ENCODE data around the gene C4orf36. TPM values are rescaled to one million over a fixed set of nuclear protein-coding genes. Genes with fewer than 3 reads are reported as not detected.

Gene C4orf36
- polyA plus RNA-seq, 4 donors: 0.46 to 4.0 (median 0.54) TPM; not detected in 1

DNA sequence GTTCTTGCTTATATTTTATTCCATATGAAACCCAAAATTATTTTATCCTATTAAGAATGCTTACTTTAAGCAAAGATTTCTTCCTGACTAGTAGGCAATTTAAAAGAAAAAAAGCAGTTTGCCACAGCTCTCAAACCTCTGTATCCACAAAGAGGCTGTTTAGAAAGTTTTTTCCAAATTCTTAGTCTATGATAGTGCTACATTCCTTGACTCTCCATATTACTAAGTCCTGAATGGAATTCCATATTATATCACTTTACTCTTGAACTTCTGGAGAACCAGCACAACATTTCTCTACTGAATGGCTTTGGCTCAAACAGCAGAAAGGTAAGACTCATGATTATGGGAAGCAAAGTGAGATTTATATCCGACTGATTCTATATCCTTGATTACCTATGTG is 51.4 kb downstream of the C4orf36 start:
- DNase-seq: no peak
- H3K4me1 ChIP-seq (ENCODE audit: control insufficient read depth in 3 of 3, insufficient read depth in 2 of 3, low read depth in 1 of 3, low read length in 2 of 3): no peaks in the 10 kb centered on the region
- WGBS, 3 donors: 81 to 85% (median 83%) methylated on average over 1 of the region's 1 CpG

DNA sequence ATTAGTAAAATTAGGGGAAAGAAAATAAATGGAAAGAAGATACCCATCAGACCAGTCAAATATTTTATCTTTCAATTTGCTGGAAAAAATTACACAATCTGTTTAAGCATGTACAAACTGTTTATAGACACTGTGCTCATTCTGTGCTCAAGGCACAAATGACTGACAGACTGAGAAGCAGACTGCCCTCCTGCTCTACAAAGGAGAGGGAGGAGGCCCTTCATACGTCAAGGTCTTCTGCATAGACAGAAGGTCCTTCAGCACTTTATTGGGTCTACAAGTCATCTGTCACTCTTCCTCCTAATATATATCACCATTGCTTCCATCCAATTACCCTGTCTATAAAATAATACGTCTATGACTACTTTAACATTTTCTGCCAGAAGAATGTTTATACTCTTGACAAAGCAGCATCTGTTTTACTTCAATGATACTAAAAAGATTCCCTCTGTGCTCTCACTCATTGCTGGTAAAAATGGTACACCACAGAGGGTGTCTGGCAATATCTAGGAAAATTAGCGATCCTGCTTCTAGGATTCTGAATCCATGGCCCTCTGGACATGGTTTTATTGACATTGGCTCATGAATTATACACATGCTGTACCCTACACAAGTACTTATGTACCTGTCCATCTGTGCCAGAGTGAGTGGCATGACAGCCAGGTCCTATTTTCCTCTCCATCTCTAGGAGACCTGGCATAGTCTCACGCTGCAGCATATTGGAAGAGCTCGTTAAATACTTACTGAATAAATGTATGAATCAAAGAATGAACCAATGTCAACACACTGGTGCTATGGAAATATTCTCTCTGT is 54.3 kb downstream of the C4orf36 start:
- WGBS, 3 donors: 69 to 79% (median 78%) methylated on average over 5 of the region's 5 CpGs
- DNase-seq (no peak), FAIRE-seq (no peak)
- Histone ChIP-seq H3K4me1 (ENCODE audit: control insufficient read depth in 3 of 3, insufficient read depth in 2 of 3, low read depth in 1 of 3, low read length in 2 of 3) (no peaks in the 10 kb centered on the region), H3K27me3 (ENCODE audit: control insufficient read depth in 3 of 3, insufficient read depth in 3 of 3, low read length in 3 of 3) (no peaks in the 10 kb centered on the region), H3K36me3 (ENCODE audit: control insufficient read depth in 3 of 3, insufficient read depth in 2 of 3, low read depth in 1 of 3, low read length in 3 of 3) (no peaks in the 10 kb centered on the region), H3K4me3 (ENCODE audit: low read depth in 1 of 3, low read length in 3 of 3) (no peak overlapping the region), H3K27ac (ENCODE audit: low read depth in 1 of 3, low read length in 2 of 3) (no peak overlapping the region), H3K9me3 (ENCODE audit: control insufficient read depth in 2 of 2, insufficient read depth in 1 of 2, low read depth in 1 of 2, low read length in 1 of 2) (no peaks in the 10 kb centered on the region)

More for the DNA sequence above, 51.4 kb downstream of the C4orf36 start:
- Histone ChIP-seq H3K27me3 (ENCODE audit: control insufficient read depth in 3 of 3, insufficient read depth in 3 of 3, low read length in 3 of 3) (no peaks in the 10 kb centered on the region), H3K9me3 (ENCODE audit: control insufficient read depth in 2 of 2, insufficient read depth in 1 of 2, low read depth in 1 of 2, low read length in 1 of 2) (no peaks in the 10 kb centered on the region), H3K36me3 (ENCODE audit: control insufficient read depth in 3 of 3, insufficient read depth in 2 of 3, low read depth in 1 of 3, low read length in 3 of 3) (no peaks in the 10 kb centered on the region), H3K4me3 (ENCODE audit: low read depth in 1 of 3, low read length in 3 of 3) (no peak overlapping the region), H3K27ac (ENCODE audit: low read depth in 1 of 3, low read length in 2 of 3) (no peak overlapping the region)
- no peak for FAIRE-seq

DNA sequence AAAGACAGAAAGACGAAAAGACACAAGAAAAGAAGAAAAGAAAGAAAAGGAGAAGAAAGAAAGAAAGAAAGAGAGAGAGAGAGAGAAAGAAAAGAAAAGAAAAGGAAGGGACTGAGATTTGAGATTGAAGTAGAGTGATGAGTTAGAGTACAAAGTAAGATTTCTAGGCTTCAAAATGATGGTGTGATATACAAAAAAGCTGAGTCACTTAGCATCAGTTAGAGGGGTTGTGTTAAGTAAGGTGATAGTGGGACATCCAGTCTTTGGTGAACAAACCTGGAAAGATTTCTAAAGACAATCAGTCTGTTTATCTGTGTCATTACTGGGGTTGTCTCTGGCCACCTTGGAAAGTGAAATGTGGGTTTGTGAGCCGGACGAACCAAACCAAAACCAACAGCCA is 56.5 kb downstream of the C4orf36 start:
- no peak for FAIRE-seq
- no peak for DNase-seq
- WGBS, 3 donors: 81 to 92% (median 85%) methylated on average over 3 of the region's 3 CpGs
- Histone ChIP-seq H3K9me3 (ENCODE audit: control insufficient read depth in 2 of 2, insufficient read depth in 1 of 2, low read depth in 1 of 2, low read length in 1 of 2) (no peaks in the 10 kb centered on the region), H3K4me3 (ENCODE audit: low read depth in 1 of 3, low read length in 3 of 3) (no peak overlapping the region), H3K36me3 (ENCODE audit: control insufficient read depth in 3 of 3, insufficient read depth in 2 of 3, low read depth in 1 of 3, low read length in 3 of 3) (no peaks in the 10 kb centered on the region), H3K27ac (ENCODE audit: low read depth in 1 of 3, low read length in 2 of 3) (no peak overlapping the region), H3K4me1 (ENCODE audit: control insufficient read depth in 3 of 3, insufficient read depth in 2 of 3, low read depth in 1 of 3, low read length in 2 of 3) (no peaks in the 10 kb centered on the region), H3K27me3 (ENCODE audit: control insufficient read depth in 3 of 3, insufficient read depth in 3 of 3, low read length in 3 of 3) (no peaks in the 10 kb centered on the region)

DNA sequence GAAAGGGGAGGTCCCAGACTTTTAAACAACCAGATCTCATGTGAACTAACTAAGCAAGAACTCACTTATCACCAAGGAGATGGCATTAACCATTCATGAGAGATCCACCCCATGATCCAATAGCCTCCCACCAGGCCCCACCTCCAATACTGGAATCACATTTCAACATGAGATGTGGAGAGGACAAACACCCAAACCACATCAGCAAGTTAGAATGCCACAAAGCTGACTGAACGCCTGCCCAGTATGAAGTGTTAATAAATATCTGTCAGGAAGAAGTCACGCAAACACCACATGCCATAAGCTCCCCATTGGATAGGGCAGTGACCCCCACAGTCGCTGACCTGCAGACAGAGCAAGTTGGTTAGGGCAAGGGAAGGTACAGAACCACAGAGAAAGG is 57.3 kb downstream of the C4orf36 start:
- Histone ChIP-seq H3K36me3 (ENCODE audit: control insufficient read depth in 3 of 3, insufficient read depth in 2 of 3, low read depth in 1 of 3, low read length in 3 of 3) (no peaks in the 10 kb centered on the region), H3K27ac (ENCODE audit: low read depth in 1 of 3, low read length in 2 of 3) (no peak overlapping the region), H3K4me3 (ENCODE audit: low read depth in 1 of 3, low read length in 3 of 3) (no peak overlapping the region), H3K27me3 (ENCODE audit: control insufficient read depth in 3 of 3, insufficient read depth in 3 of 3, low read length in 3 of 3) (no peaks in the 10 kb centered on the region), H3K4me1 (ENCODE audit: control insufficient read depth in 3 of 3, insufficient read depth in 2 of 3, low read depth in 1 of 3, low read length in 2 of 3) (no peaks in the 10 kb centered on the region), H3K9me3 (ENCODE audit: control insufficient read depth in 2 of 2, insufficient read depth in 1 of 2, low read depth in 1 of 2, low read length in 1 of 2) (peaks cover 0 to 6% of the 10 kb centered on the region in 2 donors)
- DNase-seq: no peak
- WGBS, 3 donors: 85 to 88% (median 88%) methylated on average over 3 of the region's 3 CpGs
- FAIRE-seq: no peak

DNA sequence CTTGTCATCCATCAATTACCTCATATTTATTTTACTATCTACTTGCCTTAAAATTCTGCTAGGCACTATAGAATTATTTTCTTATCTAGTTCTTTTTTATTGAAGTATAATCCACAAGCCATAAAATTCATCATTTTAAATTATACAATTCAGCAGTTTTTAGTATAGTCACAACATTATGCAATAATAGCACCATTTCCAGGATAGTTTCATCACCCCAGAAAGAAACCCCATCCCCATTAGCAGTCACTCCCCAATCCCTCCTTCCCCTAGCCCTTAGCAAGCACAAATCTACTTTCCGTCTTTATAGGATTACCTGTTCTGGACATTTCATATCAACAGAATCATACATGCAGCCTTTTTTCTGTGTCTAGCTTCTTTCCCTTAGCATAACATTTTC is 58.6 kb downstream of the C4orf36 start:
- Histone ChIP-seq H3K36me3 (ENCODE audit: control insufficient read depth in 3 of 3, insufficient read depth in 2 of 3, low read depth in 1 of 3, low read length in 3 of 3) (no peaks in the 10 kb centered on the region), H3K9me3 (ENCODE audit: control insufficient read depth in 2 of 2, insufficient read depth in 1 of 2, low read depth in 1 of 2, low read length in 1 of 2) (peaks cover 0 to 7% of the 10 kb centered on the region in 2 donors), H3K27me3 (ENCODE audit: control insufficient read depth in 3 of 3, insufficient read depth in 3 of 3, low read length in 3 of 3) (no peaks in the 10 kb centered on the region), H3K27ac (ENCODE audit: low read depth in 1 of 3, low read length in 2 of 3) (no peak overlapping the region), H3K4me1 (ENCODE audit: control insufficient read depth in 3 of 3, insufficient read depth in 2 of 3, low read depth in 1 of 3, low read length in 2 of 3) (no peaks in the 10 kb centered on the region), H3K4me3 (ENCODE audit: low read depth in 1 of 3, low read length in 3 of 3) (no peak overlapping the region)
- WGBS, 3 donors: 91 to 100% (median 97%) methylated on average over 1 of the region's 1 CpG
- FAIRE-seq (no peak), DNase-seq (no peak)

DNA sequence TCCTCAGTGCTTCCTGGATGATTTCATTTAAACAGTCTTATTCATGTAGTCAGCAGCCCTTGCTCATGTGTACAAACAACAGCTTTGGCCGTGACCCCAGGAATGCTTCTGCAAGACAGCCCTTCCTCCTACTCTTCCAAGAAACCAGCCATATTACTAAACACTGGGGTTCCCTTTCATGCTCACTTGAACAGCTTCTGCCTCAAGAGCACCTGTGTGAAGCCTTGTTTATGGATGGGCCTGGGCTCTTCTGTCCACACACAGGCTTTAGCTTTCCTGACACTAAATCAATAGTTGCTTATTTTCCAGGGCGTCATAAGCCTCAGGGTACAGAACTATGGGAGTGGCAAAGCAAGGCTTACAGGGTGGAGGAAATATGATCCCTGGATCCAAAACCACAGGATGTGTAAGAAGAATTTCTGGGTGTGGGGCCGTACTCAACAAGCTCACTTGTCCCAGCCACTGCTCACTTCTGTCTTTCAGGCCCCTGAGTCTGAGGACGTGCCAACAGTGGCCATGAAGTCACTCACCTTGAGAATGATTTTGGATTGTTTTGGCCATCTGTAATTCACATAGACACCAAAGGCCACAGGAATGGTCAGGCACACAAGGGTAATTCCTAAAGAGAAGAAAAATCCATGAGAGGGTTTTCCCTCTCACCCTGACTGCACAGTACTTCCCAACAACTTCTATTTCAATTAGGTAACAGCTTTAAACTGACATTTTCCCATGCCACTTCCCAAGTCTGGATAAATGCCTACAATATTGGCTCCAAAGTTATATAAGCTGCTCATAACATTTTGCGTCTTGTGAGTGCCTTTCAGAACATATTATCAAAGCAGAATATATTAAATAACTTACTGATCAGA is 60.7 kb downstream of the C4orf36 start:
- Histone ChIP-seq H3K36me3 (ENCODE audit: control insufficient read depth in 3 of 3, insufficient read depth in 2 of 3, low read depth in 1 of 3, low read length in 3 of 3) (no peaks in the 10 kb centered on the region), H3K4me1 (ENCODE audit: control insufficient read depth in 3 of 3, insufficient read depth in 2 of 3, low read depth in 1 of 3, low read length in 2 of 3) (no peaks in the 10 kb centered on the region), H3K9me3 (ENCODE audit: control insufficient read depth in 2 of 2, insufficient read depth in 1 of 2, low read depth in 1 of 2, low read length in 1 of 2) (peaks cover 0 to 7% of the 10 kb centered on the region in 2 donors), H3K27ac (ENCODE audit: low read depth in 1 of 3, low read length in 2 of 3) (no peak overlapping the region), H3K4me3 (ENCODE audit: low read depth in 1 of 3, low read length in 3 of 3) (no peak overlapping the region), H3K27me3 (ENCODE audit: control insufficient read depth in 3 of 3, insufficient read depth in 3 of 3, low read length in 3 of 3) (no peaks in the 10 kb centered on the region)
- DNase-seq (peak in 1 of 2 donors; percentile 11), FAIRE-seq (no peak)
- WGBS, 3 donors: 76 to 88% (median 77%) methylated on average over 5 of the region's 5 CpGs

Other genes with a start within 250 kb of the C4orf36 start
- 1 to 10 TPM in 1 of 4 donors, under 1 TPM in 1, not detected in 2; 0.15 to 1.1 TPM for gene SLC10A6, start 43.0 kb downstream of the C4orf36 start, polyA plus RNA-seq
- gene AFF1, start 42.6 kb upstream of the C4orf36 start, polyA plus RNA-seq: 10 to 100 TPM in 2 of 4 donors, 1 to 10 TPM in 2; 5.4 to 50.7 (median 10.4) TPM